SK-N-SH (cell line): ENCODE results near the gene PRRC2A. TPM values are rescaled to one million over a fixed set of nuclear protein-coding genes. Genes with fewer than 3 reads are reported as not detected.

Source experiments
- CTCF ChIA-PET: fragments of 300-600, 350-600 bp; formaldehyde crosslinking; extraction: SDS; loops from one replicate; lab custom pipeline; 2021; lab: Yijun Ruan, JAX
- POLR2A ChIA-PET: fragments of 350-600 bp; sonication (Branson Sonifier 250); formaldehyde crosslinking; extraction: SDS; loops from one replicate; lab custom pipeline; 2020; ENCODE audit warnings: antibody characterized with exemption, inconsistent platforms; lab: Yijun Ruan, JAX
- DNase-seq: peaks from one replicate; pipeline ENCODE4 v3.0.0; 2012
- H2AFZ ChIP-seq: fragments of 200-600 bp; sonication (generic); 2 replicates; pipeline ENCODE4 v1.8.1; 2016; ENCODE audit warnings: antibody characterized with exemption, mild to moderate bottlenecking, low read depth
- H3F3A ChIP-seq: fragments of 200-600 bp; sonication (generic); replicated peaks from 2 replicates; pipeline ENCODE3; 2016; ENCODE audit warnings: antibody characterized with exemption, mild to moderate bottlenecking; ENCODE audit not compliant: insufficient read depth
- H3K27ac ChIP-seq, 2 experiments: fragments of 200-500 bp in 1 of 2; fragments of 200-600 bp in 1 of 2; sonication (Bioruptor generic) in 1 of 2; sonication (generic), shearing (Covaris generic) in 1 of 2; 2 replicates each; pipeline versions ENCODE4 v1.5.1 to v1.6.1; 2014 to 2016; ENCODE audit warnings: low read depth in 2 of 2, inconsistent platforms in 1 of 2, low read length in 1 of 2, mild to moderate bottlenecking in 1 of 2, mixed read lengths in 1 of 2
- H3K27me3 ChIP-seq: fragments of 200-600 bp; sonication (generic), shearing (Covaris generic); 2 replicates; pipeline ENCODE4 v1.6.1; 2016; ENCODE audit warnings: mixed run types; ENCODE audit not compliant: insufficient read depth
- H3K36me3 ChIP-seq, 2 experiments: fragments of 200-500 bp in 1 of 2; fragments of 200-600 bp in 1 of 2; sonication (Bioruptor generic) in 1 of 2; sonication (generic) in 1 of 2; replicated peaks in 1 of 2; 2 replicates each; pipeline versions ENCODE3 to v1.5.1; 2014 to 2016; ENCODE audit warnings: low read length in 1 of 2, mild to moderate bottlenecking in 1 of 2; ENCODE audit not compliant: insufficient read depth in 2 of 2, control insufficient read depth in 1 of 2
- H3K4me1 ChIP-seq, 2 experiments: fragments of 200-500 bp in 1 of 2; fragments of 200-600 bp in 1 of 2; sonication (Bioruptor generic) in 1 of 2; sonication (generic), shearing (Covaris generic) in 1 of 2; 2 replicates each; pipeline versions ENCODE4 v1.5.1 to v1.6.1; 2014 to 2016; ENCODE audit warnings: low read depth in 1 of 2, low read length in 1 of 2, mixed run types in 1 of 2; ENCODE audit not compliant: insufficient read depth in 2 of 2, control insufficient read depth in 1 of 2
- H3K4me2 ChIP-seq: fragments of 200-600 bp; sonication (generic), shearing (Covaris generic); 2 replicates; pipeline ENCODE4 v1.6.1; 2017; ENCODE audit warnings: mixed run types
- H3K4me3 ChIP-seq, 2 experiments: fragments of 200-500 bp in 1 of 2; fragments of 200-600 bp in 1 of 2; sonication (Bioruptor generic) in 1 of 2; sonication (generic), shearing (Covaris generic) in 1 of 2; 2 replicates each; pipeline versions ENCODE4 v1.5.1 to v1.8.1; 2014 to 2016; ENCODE audit warnings: low read depth in 2 of 2, inconsistent platforms in 1 of 2, low read length in 1 of 2, mild to moderate bottlenecking in 1 of 2, mixed read lengths in 1 of 2, moderate library complexity in 1 of 2
- H3K79me2 ChIP-seq: fragments of 200-600 bp; sonication (generic); 2 replicates; pipeline ENCODE4 v1.8.1; 2017; ENCODE audit warnings: mild to moderate bottlenecking; ENCODE audit not compliant: insufficient read depth
- H3K9ac ChIP-seq: fragments of 200-600 bp; sonication (generic); 2 replicates; pipeline ENCODE4 v1.6.1; 2017; ENCODE audit warnings: mixed run types
- H3K9me2 ChIP-seq: fragments of 200-600 bp; sonication (generic); 2 replicates; pipeline ENCODE4 v1.6.1; 2017; ENCODE audit warnings: mixed run types
- H3K9me3 ChIP-seq: fragments of 200-600 bp; sonication (generic); 2 replicates; pipeline ENCODE4 v1.6.1; 2017; ENCODE audit warnings: mixed run types, mild to moderate bottlenecking, moderate library complexity
- H4K20me1 ChIP-seq: fragments of 200-600 bp; sonication (generic); 2 replicates; pipeline ENCODE4 v1.6.1; 2017; ENCODE audit warnings: mild to moderate bottlenecking, mixed run types; ENCODE audit not compliant: insufficient read depth
- ELF1 ChIP-seq: IDR thresholded peaks from 2 replicates; pipeline ENCODE4 v1.4.0; 2012
- GABPA ChIP-seq: IDR thresholded peaks from 2 replicates; pipeline ENCODE4 v1.4.0; 2012; ENCODE audit warnings: low read depth, mild to moderate bottlenecking
- MXI1 ChIP-seq: IDR thresholded peaks from 2 replicates; pipeline ENCODE4 v1.6.1; 2012; ENCODE audit warnings: mild to moderate bottlenecking, low read depth, low read length, improper control_type of control experiment
- POLR2AphosphoS5 ChIP-seq: IDR thresholded peaks from 2 replicates; pipeline ENCODE4 v1.6.1; 2012; ENCODE audit warnings: low read depth, low read length
- RAD21 ChIP-seq: IDR thresholded peaks from 2 replicates; pipeline ENCODE4 v1.6.1; 2012; ENCODE audit warnings: mild to moderate bottlenecking, low read length
- RCOR1 ChIP-seq: fragments of 150-350 bp; IDR thresholded peaks from 2 replicates; pipeline ENCODE4 v1.6.1; 2017; ENCODE audit warnings: antibody characterized with exemption, low read length
- REST ChIP-seq: IDR thresholded peaks from 2 replicates; pipeline ENCODE4 v1.6.1; 2012; ENCODE audit warnings: mild to moderate bottlenecking, low read depth, low read length, moderate library complexity
- RXRA ChIP-seq: IDR thresholded peaks from 2 replicates; pipeline ENCODE4 v1.4.0; 2012; ENCODE audit warnings: low read depth, mild to moderate bottlenecking, borderline replicate concordance
- SIN3A ChIP-seq: IDR thresholded peaks from 2 replicates; pipeline ENCODE4 v1.6.1; 2012; ENCODE audit warnings: low read depth, mild to moderate bottlenecking, low read length, moderate library complexity, borderline replicate concordance
- TAF1 ChIP-seq: IDR thresholded peaks from 2 replicates; pipeline ENCODE4 v1.6.1; 2012; ENCODE audit warnings: low read depth, mild to moderate bottlenecking, low read length, moderate library complexity, borderline replicate concordance
- TCF12 ChIP-seq: IDR thresholded peaks from 2 replicates; pipeline ENCODE4 v1.4.0; 2012
- ZBTB33 ChIP-seq: IDR thresholded peaks from 2 replicates; pipeline ENCODE4 v1.4.0; 2012; ENCODE audit warnings: low read depth, borderline replicate concordance
- WGBS: methylation state at CpG from one replicate; pipeline ENCODE4 v1.1.6; 2017; ENCODE audit warnings: low lambda C conversion rate; 5-methylcytosine and 5-hydroxymethylcytosine counted together
- polyA plus RNA-seq, 3 experiments: library from polyadenylated mRNA; depleted of rRNA; stranded (reverse); fragments of >200 nt; gene quantifications; 2 replicates each; pipeline ENCODE4 v1.2.3, GENCODE V29; 2012

The PRRC2A gene
- polyA plus RNA-seq, 1 of the 3 experiments (the other 2 are of a cell fraction) = 76.1 TPM

GRCh38 chr6:31652925-31653724, 32.6 kb downstream of the PRRC2A start:
- DNase-seq = peak; percentile 87
- no peaks in the 10 kb centered on the region for H4K20me1 ChIP-seq
- H3K9me2 ChIP-seq = no peaks in the 10 kb centered on the region
- peaks cover 81% of the 10 kb centered on the region for H3K79me2 ChIP-seq
- peaks cover 20 to 24% of the 10 kb centered on the region in 2 experiments for H3K36me3 ChIP-seq
- H3F3A ChIP-seq = peaks cover 24% of the 10 kb centered on the region
- H3K4me2 ChIP-seq = peak overlapping the region; percentile 81
- 9% methylated on average over 36 of the region's 37 CpGs for WGBS
- POLR2A ChIA-PET = interaction anchor here (0.7 to 2.8 kb wide), 10 partner anchors 8 to 162 kb away, joined by 3 to 20 read pairs (median 6); partner anchors contain the start of genes C6orf47, CSNK2B, DDX39B and GPANK1
- H3K4me3 ChIP-seq = peak overlapping the region; percentile 64 to 69
- CTCF ChIA-PET = interaction anchor here (0.8 to 2.5 kb wide), 9 partner anchors 8 to 142 kb away, joined by 3 to 10 read pairs (median 5); partner anchors contain the start of genes C6orf47, CSNK2B, GPANK1 and LY6G5C
- H2AFZ ChIP-seq = peak overlapping the region; percentile 61; the same call in 1 of the 2 replicates
- H3K27me3 ChIP-seq = no peaks in the 10 kb centered on the region
- peak overlapping the region; percentile 96 to 99 for H3K27ac ChIP-seq
- TF ChIP-seq GABPA = peak; percentile 54
- TF ChIP-seq REST = peak; percentile 28; the same call in 1 of the 2 replicates
- TF ChIP-seq TAF1 = peak; percentile 69
- TF ChIP-seq SIN3A = 0 out of 2 replicates have a peak, but pooled peaks have one; percentile 60
- no peak for TF ChIP-seq ELF1
- no peak for TF ChIP-seq TCF12
- peak; percentile 58; the same call in 1 of the 2 replicates for TF ChIP-seq RXRA
- TF ChIP-seq RCOR1 = 0 out of 2 replicates have a peak, but pooled peaks have one; percentile 4
- TF ChIP-seq POLR2AphosphoS5 = peak; percentile 84; the same call in 1 of the 2 replicates
- peak; percentile 5; the same call in 1 of the 2 replicates for TF ChIP-seq RAD21
- peak; percentile 79 for TF ChIP-seq MXI1
- TF ChIP-seq ZBTB33 = no peak
- peaks cover 7 to 11% of the 10 kb centered on the region in 2 experiments; a peak in 3 of 4 replicates for H3K4me1 ChIP-seq
- H3K9ac ChIP-seq = peak overlapping the region; percentile 94
- no peaks in the 10 kb centered on the region for H3K9me3 ChIP-seq
